ENCODE data around the gene TMC4. TPM values are rescaled to one million over a fixed set of nuclear protein-coding genes. Genes with fewer than 3 reads are reported as not detected.

TMC4 gene
- polyA plus RNA-seq, 1 of the 3 experiments (the other 2 are of a cell fraction) = 2.8 TPM

DNA sequence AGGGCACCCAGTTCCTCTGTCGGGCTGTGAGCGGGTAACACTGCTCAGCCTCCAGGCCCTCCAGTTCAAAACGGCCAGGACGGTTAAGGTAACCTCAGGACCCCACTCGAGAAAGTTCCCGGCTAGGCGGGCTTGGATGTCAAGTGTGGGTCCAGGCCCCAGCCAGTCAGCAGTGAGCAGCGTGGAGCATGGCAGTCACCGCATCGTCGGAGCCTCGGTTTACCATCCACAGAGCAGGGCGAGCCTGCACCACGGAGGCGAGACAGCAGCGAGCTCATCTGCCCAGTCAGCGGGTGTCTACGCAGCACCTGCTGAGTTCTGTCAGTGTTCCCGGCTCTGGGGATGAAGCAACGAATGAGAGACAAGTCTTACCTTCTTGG lies 43.4 kb downstream of the TMC4 start:
- POLR2A ChIA-PET = no interaction called here
- no peaks in the 10 kb centered on the region for H3K4me1 ChIP-seq (ENCODE audit: control insufficient read depth in 1 of 2, insufficient read depth in 2 of 2, low read depth in 1 of 2, low read length in 1 of 2)
- H3K9me2 ChIP-seq = no peaks in the 10 kb centered on the region
- no peak overlapping the region for H3K4me2 ChIP-seq
- H3K9ac ChIP-seq = no peak overlapping the region
- H4K20me1 ChIP-seq (ENCODE audit: insufficient read depth) = no peaks in the 10 kb centered on the region
- no peaks in the 10 kb centered on the region for H3F3A ChIP-seq (replicated peaks; ENCODE audit: insufficient read depth)
- CTCF ChIA-PET = no interaction called here
- H3K27ac ChIP-seq (ENCODE audit: low read depth in 2 of 2, low read length in 1 of 2) = no peak overlapping the region
- H3K36me3 ChIP-seq (replicated peaks in 1 of 2; ENCODE audit: control insufficient read depth in 1 of 2, insufficient read depth in 2 of 2, low read length in 1 of 2) = peaks cover 0 to 54% of the 10 kb centered on the region in 2 experiments
- TF ChIP-seq, protein P1, sequence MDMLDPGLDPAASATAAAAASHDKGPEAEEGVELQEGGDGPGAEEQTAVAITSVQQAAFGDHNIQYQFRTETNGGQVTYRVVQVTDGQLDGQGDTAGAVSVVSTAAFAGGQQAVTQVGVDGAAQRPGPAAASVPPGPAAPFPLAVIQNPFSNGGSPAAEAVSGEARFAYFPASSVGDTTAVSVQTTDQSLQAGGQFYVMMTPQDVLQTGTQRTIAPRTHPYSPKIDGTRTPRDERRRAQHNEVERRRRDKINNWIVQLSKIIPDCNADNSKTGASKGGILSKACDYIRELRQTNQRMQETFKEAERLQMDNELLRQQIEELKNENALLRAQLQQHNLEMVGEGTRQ (IDR thresholded peaks at IDR 0.05; ENCODE audit: borderline replicate concordance, low read depth, low read length) = no peak
- TF ChIP-seq NRF1 (IDR thresholded peaks at IDR 0.05; ENCODE audit: low read depth, low read length) (no peak), NFIC (IDR thresholded peaks at IDR 0.05; ENCODE audit: borderline replicate concordance) (no peak), FOXM1 (IDR thresholded peaks at IDR 0.05; ENCODE audit: low read depth) (no peak), EP300 (IDR thresholded peaks at IDR 0.05; ENCODE audit: borderline replicate concordance in 1 of 2, low read depth in 1 of 2, low read length in 1 of 2) (no peak), USF1 (IDR thresholded peaks at IDR 0.05; ENCODE audit: borderline replicate concordance, low read depth) (no peak), RAD21 (IDR thresholded peaks at IDR 0.05; ENCODE audit: low read length) (no peak), RXRA (IDR thresholded peaks at IDR 0.05; ENCODE audit: borderline replicate concordance, low read depth) (no peak), SMC3 (IDR thresholded peaks at IDR 0.05; ENCODE audit: low read depth, low read length) (no peak)
- TF ChIP-seq, protein P2, sequence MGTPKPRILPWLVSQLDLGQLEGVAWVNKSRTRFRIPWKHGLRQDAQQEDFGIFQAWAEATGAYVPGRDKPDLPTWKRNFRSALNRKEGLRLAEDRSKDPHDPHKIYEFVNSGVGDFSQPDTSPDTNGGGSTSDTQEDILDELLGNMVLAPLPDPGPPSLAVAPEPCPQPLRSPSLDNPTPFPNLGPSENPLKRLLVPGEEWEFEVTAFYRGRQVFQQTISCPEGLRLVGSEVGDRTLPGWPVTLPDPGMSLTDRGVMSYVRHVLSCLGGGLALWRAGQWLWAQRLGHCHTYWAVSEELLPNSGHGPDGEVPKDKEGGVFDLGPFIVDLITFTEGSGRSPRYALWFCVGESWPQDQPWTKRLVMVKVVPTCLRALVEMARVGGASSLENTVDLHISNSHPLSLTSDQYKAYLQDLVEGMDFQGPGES (IDR thresholded peaks at IDR 0.05; ENCODE audit: low read depth, low read length) = no peak
- TF ChIP-seq, protein P3, sequence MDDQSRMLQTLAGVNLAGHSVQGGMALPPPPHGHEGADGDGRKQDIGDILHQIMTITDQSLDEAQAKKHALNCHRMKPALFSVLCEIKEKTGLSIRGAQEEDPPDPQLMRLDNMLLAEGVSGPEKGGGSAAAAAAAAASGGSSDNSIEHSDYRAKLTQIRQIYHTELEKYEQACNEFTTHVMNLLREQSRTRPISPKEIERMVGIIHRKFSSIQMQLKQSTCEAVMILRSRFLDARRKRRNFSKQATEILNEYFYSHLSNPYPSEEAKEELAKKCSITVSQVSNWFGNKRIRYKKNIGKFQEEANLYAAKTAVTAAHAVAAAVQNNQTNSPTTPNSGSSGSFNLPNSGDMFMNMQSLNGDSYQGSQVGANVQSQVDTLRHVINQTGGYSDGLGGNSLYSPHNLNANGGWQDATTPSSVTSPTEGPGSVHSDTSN (IDR thresholded peaks at IDR 0.05) = no peak
- TF ChIP-seq, protein P4, sequence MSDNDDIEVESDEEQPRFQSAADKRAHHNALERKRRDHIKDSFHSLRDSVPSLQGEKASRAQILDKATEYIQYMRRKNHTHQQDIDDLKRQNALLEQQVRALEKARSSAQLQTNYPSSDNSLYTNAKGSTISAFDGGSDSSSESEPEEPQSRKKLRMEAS (IDR thresholded peaks at IDR 0.05; ENCODE audit: low read depth) = no peak
- no peaks in the 10 kb centered on the region for H3K9me3 ChIP-seq
- WGBS (ENCODE audit: low lambda C conversion rate) = 93% methylated on average over 19 of the region's 20 CpGs
- no peak overlapping the region for H3K4me3 ChIP-seq (ENCODE audit: low read depth in 2 of 2, low read length in 1 of 2)
- no peaks in the 10 kb centered on the region for H3K79me2 ChIP-seq (ENCODE audit: insufficient read depth)
- DNase-seq = no peak
- no peak overlapping the region for H2AFZ ChIP-seq (ENCODE audit: low read depth)
- H3K27me3 ChIP-seq (ENCODE audit: insufficient read depth) = no peaks in the 10 kb centered on the region

- ChIA-PET CTCF (no interaction called here), POLR2A (no interaction called here)
- no peak for DNase-seq
- Histone ChIP-seq H3K79me2 (ENCODE audit: insufficient read depth) (no peaks in the 10 kb centered on the region), H4K20me1 (ENCODE audit: insufficient read depth) (no peaks in the 10 kb centered on the region), H3K9ac (no peak overlapping the region), H3F3A (replicated peaks; ENCODE audit: insufficient read depth) (no peaks in the 10 kb centered on the region), H3K4me3 (ENCODE audit: low read depth in 2 of 2, low read length in 1 of 2) (no peak overlapping the region), H3K27me3 (ENCODE audit: insufficient read depth) (no peaks in the 10 kb centered on the region), H3K4me1 (ENCODE audit: control insufficient read depth in 1 of 2, insufficient read depth in 2 of 2, low read depth in 1 of 2, low read length in 1 of 2) (no peaks in the 10 kb centered on the region), H3K36me3 (replicated peaks in 1 of 2; ENCODE audit: control insufficient read depth in 1 of 2, insufficient read depth in 2 of 2, low read length in 1 of 2) (peaks cover 0 to 60% of the 10 kb centered on the region in 2 experiments), H3K4me2 (no peak overlapping the region), H2AFZ (ENCODE audit: low read depth) (no peak overlapping the region), H3K9me2 (no peaks in the 10 kb centered on the region), H3K9me3 (no peaks in the 10 kb centered on the region), H3K27ac (ENCODE audit: low read depth in 2 of 2, low read length in 1 of 2) (no peak overlapping the region)
- WGBS (ENCODE audit: low lambda C conversion rate) = 96% methylated on average over 25 of the region's 41 CpGs
- no peak for TF ChIP-seq FOXM1 (IDR thresholded peaks at IDR 0.05; ENCODE audit: low read depth)
- TF ChIP-seq, protein P5, sequence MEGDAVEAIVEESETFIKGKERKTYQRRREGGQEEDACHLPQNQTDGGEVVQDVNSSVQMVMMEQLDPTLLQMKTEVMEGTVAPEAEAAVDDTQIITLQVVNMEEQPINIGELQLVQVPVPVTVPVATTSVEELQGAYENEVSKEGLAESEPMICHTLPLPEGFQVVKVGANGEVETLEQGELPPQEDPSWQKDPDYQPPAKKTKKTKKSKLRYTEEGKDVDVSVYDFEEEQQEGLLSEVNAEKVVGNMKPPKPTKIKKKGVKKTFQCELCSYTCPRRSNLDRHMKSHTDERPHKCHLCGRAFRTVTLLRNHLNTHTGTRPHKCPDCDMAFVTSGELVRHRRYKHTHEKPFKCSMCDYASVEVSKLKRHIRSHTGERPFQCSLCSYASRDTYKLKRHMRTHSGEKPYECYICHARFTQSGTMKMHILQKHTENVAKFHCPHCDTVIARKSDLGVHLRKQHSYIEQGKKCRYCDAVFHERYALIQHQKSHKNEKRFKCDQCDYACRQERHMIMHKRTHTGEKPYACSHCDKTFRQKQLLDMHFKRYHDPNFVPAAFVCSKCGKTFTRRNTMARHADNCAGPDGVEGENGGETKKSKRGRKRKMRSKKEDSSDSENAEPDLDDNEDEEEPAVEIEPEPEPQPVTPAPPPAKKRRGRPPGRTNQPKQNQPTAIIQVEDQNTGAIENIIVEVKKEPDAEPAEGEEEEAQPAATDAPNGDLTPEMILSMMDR (IDR thresholded peaks at IDR 0.05) = no peak
- TF ChIP-seq MXI1 (IDR thresholded peaks at IDR 0.05; ENCODE audit: low read depth, low read length) = no peak
- no peak for TF ChIP-seq TEAD4 (IDR thresholded peaks at IDR 0.05; ENCODE audit: borderline replicate concordance, insufficient read depth)
- no peak for TF ChIP-seq POLR2AphosphoS5 (IDR thresholded peaks at IDR 0.05; ENCODE audit: low read depth, low read length)
- no peak for TF ChIP-seq GABPA (IDR thresholded peaks at IDR 0.05; ENCODE audit: low read depth)
- no peak for TF ChIP-seq RXRA (IDR thresholded peaks at IDR 0.05; ENCODE audit: borderline replicate concordance, low read depth)
Observed at GRCh38 chr19:54128796-54129616, 44.0 kb downstream of the TMC4 start.

Data from SK-N-SH (cell line).